Heart left ventricle (tissue), 13 donors: Measurements from ENCODE around the gene RAD23A.

ENCODE experiments used
- POLR2A ChIP-seq, 2 donors: fragments of 450-650 bp; IDR thresholded peaks; one replicate each; pipeline ENCODE4 v1.6.1; 2017; ENCODE audit warnings: antibody characterized with exemption in 2 of 2, mild to moderate bottlenecking in 2 of 2, moderate library complexity in 2 of 2
- TF ChIP-seq, protein P1 (sequence below), 12 donors: fragments of 200-600 bp; sonication (generic) in 4 of 12; IDR thresholded peaks; one replicate each; pipeline versions ENCODE4 v1.5.0 to v1.8.0; 2018 to 2022; ENCODE audit warnings: antibody characterized with exemption in 12 of 12, mild to moderate bottlenecking in 5 of 12
- donor health status: ischemic (EF 13 %, LVEDD 7.1; RV severe dilation, severe dysfunction).
- donor health status: DM: no; HTN: yes; CAD: no.
- donor health status: DM: no; HTN: no; CAD: no.
- donor health status: ischemic (EF 25% LVEDD 6.9; RV normal size, moderate dysfunction).
- donor health status: ischemic (EF 25% LVEDD 5.7; RV mildly dilated, moderate dysfunction).
- donor health status: ischemic (EF 35%, LVEDD 5.7; RV mildly dilated, moderate dysfunction).
- donor health status: nonischemic (EF 11% LVEDD 7.7; RV severe dilation, severe dysfunction).
- donor health status: DM: yes; HTN: yes; CAD: no.
- donor health status: PGD.
- donor health status: ischemic (EF 29% LVEDD 5.4; RV normal size, mild dysfunction).
- donor health status: nonischemic (EF 23%, LVEDD 6.1; RV moderate dilation, normal function).

DNA sequence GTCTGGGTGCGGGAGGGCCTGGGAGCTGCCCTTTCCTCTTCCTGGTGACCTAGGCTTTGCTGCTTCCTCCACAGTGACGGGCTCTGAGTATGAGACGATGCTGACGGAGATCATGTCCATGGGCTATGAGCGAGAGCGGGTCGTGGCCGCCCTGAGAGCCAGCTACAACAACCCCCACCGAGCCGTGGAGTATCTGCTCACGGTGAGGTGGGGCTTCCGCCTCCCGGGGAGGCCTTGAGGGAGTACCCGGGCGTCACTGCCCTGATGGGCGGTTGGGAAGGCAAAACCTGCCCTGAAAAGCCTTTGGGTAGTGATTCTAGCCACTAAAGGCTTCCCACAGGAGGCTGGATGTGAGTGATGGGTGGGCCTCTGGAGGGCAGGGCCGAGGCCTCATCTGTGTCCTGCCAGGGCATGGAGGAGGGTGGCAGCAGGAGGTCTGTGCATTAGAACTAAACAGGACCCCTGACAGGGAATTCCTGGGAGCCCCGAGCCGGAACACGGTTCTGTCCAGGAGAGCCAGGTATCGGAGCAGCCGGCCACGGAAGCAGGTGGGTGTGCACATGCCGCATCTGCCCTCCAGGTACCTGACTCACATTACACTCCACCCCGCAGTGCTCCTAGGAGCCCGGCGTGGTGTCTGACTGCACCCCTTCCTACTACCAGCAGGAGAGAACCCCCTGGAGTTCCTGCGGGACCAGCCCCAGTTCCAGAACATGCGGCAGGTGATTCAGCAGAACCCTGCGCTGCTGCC is 3.1 kb downstream of the RAD23A start:
- TF ChIP-seq, protein P1, sequence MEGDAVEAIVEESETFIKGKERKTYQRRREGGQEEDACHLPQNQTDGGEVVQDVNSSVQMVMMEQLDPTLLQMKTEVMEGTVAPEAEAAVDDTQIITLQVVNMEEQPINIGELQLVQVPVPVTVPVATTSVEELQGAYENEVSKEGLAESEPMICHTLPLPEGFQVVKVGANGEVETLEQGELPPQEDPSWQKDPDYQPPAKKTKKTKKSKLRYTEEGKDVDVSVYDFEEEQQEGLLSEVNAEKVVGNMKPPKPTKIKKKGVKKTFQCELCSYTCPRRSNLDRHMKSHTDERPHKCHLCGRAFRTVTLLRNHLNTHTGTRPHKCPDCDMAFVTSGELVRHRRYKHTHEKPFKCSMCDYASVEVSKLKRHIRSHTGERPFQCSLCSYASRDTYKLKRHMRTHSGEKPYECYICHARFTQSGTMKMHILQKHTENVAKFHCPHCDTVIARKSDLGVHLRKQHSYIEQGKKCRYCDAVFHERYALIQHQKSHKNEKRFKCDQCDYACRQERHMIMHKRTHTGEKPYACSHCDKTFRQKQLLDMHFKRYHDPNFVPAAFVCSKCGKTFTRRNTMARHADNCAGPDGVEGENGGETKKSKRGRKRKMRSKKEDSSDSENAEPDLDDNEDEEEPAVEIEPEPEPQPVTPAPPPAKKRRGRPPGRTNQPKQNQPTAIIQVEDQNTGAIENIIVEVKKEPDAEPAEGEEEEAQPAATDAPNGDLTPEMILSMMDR (IDR thresholded peaks at IDR 0.05), result no peak
- TF ChIP-seq POLR2A (IDR thresholded peaks at IDR 0.05), result no peak
